Thoracic aorta (tissue), 2 donors: ENCODE measurements around the gene MPC1. TPM values are rescaled to one million over a fixed set of nuclear protein-coding genes. Genes with fewer than 3 reads are reported as not detected.

ENCODE experiments used
- ATAC-seq: fragments of 150-250 bp; one replicate; pipeline ENCODE4 v1.8.0; 2017; ENCODE audit warnings: low read depth; ENCODE audit not compliant: insufficient number of reproducible peaks, low FRiP score
- DNase-seq: peaks from one replicate; pipeline ENCODE4 v3.0.0-alpha.2; 2020; ENCODE audit warnings: low spot score
- H3K27ac ChIP-seq, 2 donors: fragments of 200-600 bp; sonication (generic); 1 replicate in 1 of 2; 2 replicates in 1 of 2; pipeline ENCODE4 v1.5.1; 2016; ENCODE audit warnings: mild to moderate bottlenecking in 2 of 2, moderate library complexity in 2 of 2
- H3K27me3 ChIP-seq: fragments of 200-600 bp; sonication (generic); replicated peaks from 2 replicates; pipeline ENCODE4 v1.6.0; 2016; ENCODE audit warnings: mild to moderate bottlenecking; ENCODE audit not compliant: insufficient read depth
- H3K36me3 ChIP-seq: fragments of 200-600 bp; sonication (generic); one replicate; pipeline ENCODE4 v1.5.1; 2016
- H3K4me1 ChIP-seq, 2 donors: fragments of 200-600 bp; sonication (generic); 1 replicate in 1 of 2; 2 replicates in 1 of 2; pipeline versions ENCODE4 v1.5.1 to v1.6.0; 2016; ENCODE audit warnings: low read depth in 2 of 2, mild to moderate bottlenecking in 1 of 2; ENCODE audit not compliant: control insufficient read depth in 1 of 2
- H3K4me3 ChIP-seq: fragments of 200-600 bp; sonication (generic); 2 replicates; pipeline ENCODE4 v1.5.1; 2016; ENCODE audit warnings: mild to moderate bottlenecking
- H3K9me3 ChIP-seq: fragments of 200-600 bp; sonication (generic); 2 replicates; pipeline ENCODE4 v1.5.1; 2016
- CTCF ChIP-seq: fragments of 200-600 bp; sonication (generic); IDR thresholded peaks from one replicate; pipeline ENCODE4 v1.5.1; 2019; ENCODE audit warnings: antibody characterized with exemption
- total RNA-seq, 2 donors: library from RNA; depleted of rRNA; stranded (reverse); fragments of >200 nt; gene quantifications; one replicate each; pipeline versions ENCODE4 v1.1.0 to v1.2.3, GENCODE V29; 2016

Gene MPC1
- total RNA-seq, 2 donors from 2014 or later, result 43.8 to 56.0 TPM

GRCh38 chr6:166379800-166380199, 2.9 kb downstream of the MPC1 start:
- ATAC-seq, result peak; percentile 38
- no peak for TF ChIP-seq CTCF
- peak overlapping the region; percentile 57 to 65 for H3K27ac ChIP-seq

GRCh38 chr6:166379103-166379586, 3.6 kb downstream of the MPC1 start:
- no peak for TF ChIP-seq CTCF
- Histone ChIP-seq H3K4me3 (no peak overlapping the region), H3K27ac (peak overlapping the region; percentile 48 to 65), H3K4me1 (peaks cover 16 to 28% of the 10 kb centered on the region in 2 donors), H3K27me3 (no peaks in the 10 kb centered on the region), H3K9me3 (no peaks in the 10 kb centered on the region), H3K36me3 (no peaks in the 10 kb centered on the region)
- ATAC-seq (no peak), DNase-seq (no peak)

More at GRCh38 chr6:166379800-166380199, 2.9 kb downstream of the MPC1 start:
- no peak for DNase-seq
- peaks cover 16 to 29% of the 10 kb centered on the region in 2 donors for H3K4me1 ChIP-seq
- H3K4me3 ChIP-seq, result peak overlapping the region; percentile 22
- no peaks in the 10 kb centered on the region for H3K27me3 ChIP-seq
- H3K36me3 ChIP-seq, result no peaks in the 10 kb centered on the region
- no peaks in the 10 kb centered on the region for H3K9me3 ChIP-seq

- DNase-seq (no peak), ATAC-seq (no peak)
- Histone ChIP-seq H3K36me3 (no peaks in the 10 kb centered on the region), H3K4me1 (peaks cover 16 to 25% of the 10 kb centered on the region in 2 donors), H3K27ac (no peak overlapping the region), H3K27me3 (no peaks in the 10 kb centered on the region), H3K4me3 (no peak overlapping the region), H3K9me3 (no peaks in the 10 kb centered on the region)
- TF ChIP-seq CTCF, result no peak
Observed at GRCh38 chr6:166377721-166378120, 5.0 kb downstream of the MPC1 start.

- H3K27ac ChIP-seq, result no peak overlapping the region
- H3K4me3 ChIP-seq, result no peak overlapping the region
- no peak for TF ChIP-seq CTCF
- ATAC-seq, result no peak
- H3K36me3 ChIP-seq, result no peaks in the 10 kb centered on the region
- H3K4me1 ChIP-seq, result peaks cover 5 to 9% of the 10 kb centered on the region in 2 donors
- no peaks in the 10 kb centered on the region for H3K27me3 ChIP-seq
- no peak for DNase-seq
- no peaks in the 10 kb centered on the region for H3K9me3 ChIP-seq
Observed at GRCh38 chr6:166375013-166375412, 7.7 kb downstream of the MPC1 start.

- Histone ChIP-seq H3K4me1 (peaks cover 6 to 9% of the 10 kb centered on the region in 2 donors), H3K27me3 (no peaks in the 10 kb centered on the region), H3K9me3 (no peaks in the 10 kb centered on the region), H3K36me3 (no peaks in the 10 kb centered on the region), H3K27ac (no peak overlapping the region), H3K4me3 (no peak overlapping the region)
- DNase-seq, result no peak
- TF ChIP-seq CTCF, result no peak
- no peak for ATAC-seq
Observed at GRCh38 chr6:166370489-166370888, 12.3 kb downstream of the MPC1 start.
